HEK293 (cell line): ENCODE measurements around the gene CLEC4G.

Experiments used
- CTCF ChIA-PET: fragments of 350-600 bp; formaldehyde crosslinking; extraction: SDS; loops from one replicate; lab custom pipeline; 2021; ENCODE audit warnings: antibody characterized with exemption; lab: Yijun Ruan, JAX
- POLR2A ChIA-PET: fragments of 300-600 bp; formaldehyde crosslinking; extraction: SDS; loops from one replicate; lab custom pipeline; 2020; ENCODE audit warnings: antibody characterized with exemption, inconsistent platforms; lab: Yijun Ruan, JAX
- H3K27ac ChIP-seq: fragments of 200-500 bp; sonication (Bioruptor generic); 2 replicates; pipeline ENCODE4 v1.5.1; 2014; ENCODE audit warnings: low read depth, low read length, control low read depth, inconsistent platforms; ENCODE audit errors: extremely low read depth
- H3K36me3 ChIP-seq, 2 experiments: fragments of 200-500 bp in 1 of 2; sonication (Bioruptor generic) in 1 of 2; 1 replicate in 1 of 2; 2 replicates in 1 of 2; pipeline ENCODE4 v1.5.1; 2014 to 2017; ENCODE audit warnings: inconsistent platforms in 2 of 2, low read length in 2 of 2; ENCODE audit not compliant: control insufficient read depth in 2 of 2, insufficient read depth in 1 of 2
- H3K4me1 ChIP-seq: fragments of 200-500 bp; sonication (Bioruptor generic); 2 replicates; pipeline ENCODE4 v1.5.1; 2014; ENCODE audit warnings: mild to moderate bottlenecking, low read length, inconsistent platforms; ENCODE audit not compliant: control insufficient read depth, insufficient read depth
- H3K4me3 ChIP-seq: 2 replicates; pipeline ENCODE4 v1.5.1; 2011; ENCODE audit warnings: low read depth, mild to moderate bottlenecking, control low read depth, low read length, moderate library complexity
- H3K9me3 ChIP-seq: fragments of 200-500 bp; sonication (Bioruptor generic); 2 replicates; pipeline ENCODE4 v1.5.1; 2014; ENCODE audit warnings: low read depth, low read length, inconsistent platforms; ENCODE audit not compliant: control insufficient read depth, insufficient read depth
- FEZF1 ChIP-seq: fragments of 450-650 bp; formaldehyde crosslinking; IDR thresholded peaks from 2 replicates; pipeline ENCODE4 v1.5.1; 2016; ENCODE audit warnings: missing biosample characterization, missing genetic modification characterization
- KLF7 ChIP-seq: fragments of 450-650 bp; formaldehyde crosslinking; IDR thresholded peaks from 2 replicates; pipeline ENCODE4 v1.5.1; 2016; ENCODE audit warnings: missing biosample characterization, missing genetic modification characterization, borderline replicate concordance
- SP7 ChIP-seq: fragments of 450-650 bp; formaldehyde crosslinking; IDR thresholded peaks from 2 replicates; pipeline ENCODE4 v1.5.1; 2016; ENCODE audit warnings: missing biosample characterization, missing genetic modification characterization
- TRIM28 ChIP-seq: IDR thresholded peaks from 2 replicates; pipeline ENCODE4 v1.6.1; 2011; ENCODE audit warnings: low read length, control low read depth, borderline replicate concordance
- ZBTB17 ChIP-seq: fragments of 450-650 bp; formaldehyde crosslinking; IDR thresholded peaks from 2 replicates; pipeline ENCODE4 v1.5.1; 2016; ENCODE audit warnings: missing biosample characterization, missing genetic modification characterization
- ZIC2 ChIP-seq: fragments of 450-650 bp; formaldehyde crosslinking; IDR thresholded peaks from 2 replicates; pipeline ENCODE4 v1.5.1; 2016; ENCODE audit warnings: missing biosample characterization, missing genetic modification characterization
- ZNF138 ChIP-seq: fragments of 450-650 bp; formaldehyde crosslinking; IDR thresholded peaks from 2 replicates; pipeline ENCODE4 v1.5.1; 2016; ENCODE audit warnings: missing biosample characterization, missing genetic modification characterization, borderline replicate concordance
- ZNF140 ChIP-seq: fragments of 450-650 bp; formaldehyde crosslinking; IDR thresholded peaks from 2 replicates; pipeline ENCODE4 v1.5.1; 2016; ENCODE audit warnings: missing biosample characterization, missing genetic modification characterization
- ZNF24 ChIP-seq: fragments of 450-650 bp; formaldehyde crosslinking; IDR thresholded peaks from 2 replicates; pipeline ENCODE4 v1.5.1; 2016; ENCODE audit warnings: missing biosample characterization, missing genetic modification characterization
- ZNF274 ChIP-seq, 2 experiments: fragments of 200-500 bp in 1 of 2; fragments of 450-650 bp in 1 of 2; sonication (Bioruptor generic) in 1 of 2; formaldehyde crosslinking in 1 of 2; IDR thresholded peaks; 2 replicates each; pipeline versions ENCODE4 v1.5.1 to v1.6.1; 2014 to 2016; ENCODE audit warnings: borderline replicate concordance in 1 of 2, inconsistent platforms in 1 of 2, low read length in 1 of 2, missing biosample characterization in 1 of 2, missing genetic modification characterization in 1 of 2
- ZNF335 ChIP-seq: fragments of 450-650 bp; formaldehyde crosslinking; conservative IDR thresholded peaks from 2 replicates; pipeline ENCODE4 v1.5.1; 2016; ENCODE audit warnings: missing biosample characterization, missing genetic modification characterization
- ZNF544 ChIP-seq: fragments of 450-650 bp; formaldehyde crosslinking; IDR thresholded peaks from 2 replicates; pipeline ENCODE4 v1.5.0; 2017; ENCODE audit warnings: missing biosample characterization, missing genetic modification characterization
- ZNF555 ChIP-seq: fragments of 450-650 bp; formaldehyde crosslinking; conservative IDR thresholded peaks from 2 replicates; pipeline ENCODE4 v1.5.1; 2017; ENCODE audit warnings: missing biosample characterization, mild to moderate bottlenecking, missing genetic modification characterization, inconsistent platforms
- ZNF558 ChIP-seq: fragments of 450-650 bp; formaldehyde crosslinking; IDR thresholded peaks from 2 replicates; pipeline ENCODE4 v1.5.1; 2016; ENCODE audit warnings: missing biosample characterization, missing genetic modification characterization
- ZNF561 ChIP-seq: fragments of 450-650 bp; IDR thresholded peaks from 2 replicates; pipeline ENCODE4 v1.5.1; 2018; ENCODE audit warnings: missing biosample characterization, missing genetic modification characterization, borderline replicate concordance
- ZNF768 ChIP-seq: fragments of 450-650 bp; formaldehyde crosslinking; IDR thresholded peaks from 2 replicates; pipeline ENCODE4 v1.5.1; 2018; ENCODE audit warnings: missing biosample characterization, mild to moderate bottlenecking, missing genetic modification characterization
- ZNF777 ChIP-seq: fragments of 450-650 bp; formaldehyde crosslinking; IDR thresholded peaks from 2 replicates; pipeline ENCODE4 v1.5.1; 2017; ENCODE audit warnings: missing biosample characterization, missing genetic modification characterization, borderline replicate concordance
- ZNF792 ChIP-seq: fragments of 450-650 bp; formaldehyde crosslinking; IDR thresholded peaks from 2 replicates; pipeline ENCODE4 v1.5.1; 2016; ENCODE audit warnings: missing biosample characterization, missing genetic modification characterization
- ZSCAN16 ChIP-seq: fragments of 450-650 bp; formaldehyde crosslinking; IDR thresholded peaks from 2 replicates; pipeline ENCODE4 v1.5.1; 2016; ENCODE audit warnings: missing biosample characterization, missing genetic modification characterization
- TF ChIP-seq, protein P1 (sequence below): fragments of 450-650 bp; formaldehyde crosslinking; conservative IDR thresholded peaks from 2 replicates; pipeline ENCODE4 v1.5.1; 2016; ENCODE audit warnings: low read depth, missing biosample characterization, missing genetic modification characterization
- TF ChIP-seq, protein P2 (sequence below): fragments of 450-650 bp; IDR thresholded peaks from 2 replicates; pipeline ENCODE4 v1.5.1; 2018; ENCODE audit warnings: missing biosample characterization, missing genetic modification characterization
- TF ChIP-seq, protein P3 (sequence below): fragments of 450-650 bp; formaldehyde crosslinking; IDR thresholded peaks from 2 replicates; pipeline ENCODE4 v1.5.1; 2017; ENCODE audit warnings: missing biosample characterization, missing genetic modification characterization

The CLEC4G gene

DNA sequence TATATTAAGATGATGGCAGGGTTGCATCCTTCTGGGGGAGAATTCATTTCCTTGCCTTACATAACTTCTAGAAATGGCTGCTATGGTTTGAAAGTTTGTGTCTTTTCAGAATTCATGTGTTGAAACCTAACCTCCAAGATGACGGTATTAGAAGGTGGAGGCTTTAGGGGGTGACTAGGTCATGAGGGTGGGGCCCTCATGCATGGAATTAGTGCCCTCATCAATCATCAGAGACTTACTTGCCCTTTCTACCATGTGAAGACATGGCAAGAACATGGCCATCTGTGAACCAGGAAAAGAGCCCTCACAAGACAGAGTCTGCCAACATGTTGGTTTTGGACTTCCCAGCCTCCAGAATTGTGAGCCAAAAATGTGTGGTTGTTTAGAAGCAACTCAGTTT is 15.1 kb downstream of the CLEC4G start:
- H3K4me1 ChIP-seq, result no peaks in the 10 kb centered on the region
- no peak for TF ChIP-seq ZNF335 (tag by site-specific recombination)
- TF ChIP-seq ZNF140 (tag by site-specific recombination), result no peak
- no peak for TF ChIP-seq ZNF768 (tag by site-specific recombination)
- no peak for TF ChIP-seq KLF7
- TF ChIP-seq ZNF138, result no peak
- TF ChIP-seq FEZF1 (tag by site-specific recombination), result no peak
- no peak for TF ChIP-seq ZNF274 (IDR thresholded peaks at IDR 0.05; ENCODE audit: low read length)
- no peak for TF ChIP-seq ZNF274 (tag by site-specific recombination; IDR thresholded peaks at IDR 0.05; ENCODE audit: borderline replicate concordance)
- no peak for TF ChIP-seq ZNF555 (tag by site-specific recombination)
- TF ChIP-seq, protein P1, sequence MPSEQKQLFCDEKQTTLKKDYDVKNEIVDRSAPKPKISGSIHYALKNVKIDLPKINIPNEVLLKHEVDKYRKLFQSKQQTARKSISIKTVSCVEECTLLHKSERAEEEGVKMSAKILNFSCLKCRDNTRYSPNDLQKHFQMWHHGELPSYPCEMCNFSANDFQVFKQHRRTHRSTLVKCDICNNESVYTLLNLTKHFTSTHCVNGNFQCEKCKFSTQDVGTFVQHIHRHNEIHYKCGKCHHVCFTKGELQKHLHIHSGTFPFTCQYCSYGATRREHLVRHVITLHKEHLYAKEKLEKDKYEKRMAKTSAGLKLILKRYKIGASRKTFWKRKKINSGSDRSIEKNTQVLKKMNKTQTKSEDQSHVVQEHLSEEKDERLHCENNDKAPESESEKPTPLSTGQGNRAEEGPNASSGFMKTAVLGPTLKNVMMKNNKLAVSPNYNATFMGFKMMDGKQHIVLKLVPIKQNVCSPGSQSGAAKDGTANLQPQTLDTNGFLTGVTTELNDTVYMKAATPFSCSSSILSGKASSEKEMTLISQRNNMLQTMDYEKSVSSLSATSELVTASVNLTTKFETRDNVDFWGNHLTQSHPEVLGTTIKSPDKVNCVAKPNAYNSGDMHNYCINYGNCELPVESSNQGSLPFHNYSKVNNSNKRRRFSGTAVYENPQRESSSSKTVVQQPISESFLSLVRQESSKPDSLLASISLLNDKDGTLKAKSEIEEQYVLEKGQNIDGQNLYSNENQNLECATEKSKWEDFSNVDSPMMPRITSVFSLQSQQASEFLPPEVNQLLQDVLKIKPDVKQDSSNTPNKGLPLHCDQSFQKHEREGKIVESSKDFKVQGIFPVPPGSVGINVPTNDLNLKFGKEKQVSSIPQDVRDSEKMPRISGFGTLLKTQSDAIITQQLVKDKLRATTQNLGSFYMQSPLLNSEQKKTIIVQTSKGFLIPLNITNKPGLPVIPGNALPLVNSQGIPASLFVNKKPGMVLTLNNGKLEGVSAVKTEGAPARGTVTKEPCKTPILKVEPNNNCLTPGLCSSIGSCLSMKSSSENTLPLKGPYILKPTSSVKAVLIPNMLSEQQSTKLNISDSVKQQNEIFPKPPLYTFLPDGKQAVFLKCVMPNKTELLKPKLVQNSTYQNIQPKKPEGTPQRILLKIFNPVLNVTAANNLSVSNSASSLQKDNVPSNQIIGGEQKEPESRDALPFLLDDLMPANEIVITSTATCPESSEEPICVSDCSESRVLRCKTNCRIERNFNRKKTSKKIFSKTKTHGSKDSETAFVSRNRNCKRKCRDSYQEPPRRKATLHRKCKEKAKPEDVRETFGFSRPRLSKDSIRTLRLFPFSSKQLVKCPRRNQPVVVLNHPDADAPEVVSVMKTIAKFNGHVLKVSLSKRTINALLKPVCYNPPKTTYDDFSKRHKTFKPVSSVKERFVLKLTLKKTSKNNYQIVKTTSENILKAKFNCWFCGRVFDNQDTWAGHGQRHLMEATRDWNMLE (tag by site-specific recombination), result no peak
- TF ChIP-seq ZNF544 (tag by site-specific recombination), result no peak
- TF ChIP-seq ZNF558, result no peak
- no peak for TF ChIP-seq ZNF561
- H3K4me3 ChIP-seq, result no peak overlapping the region
- no peaks in the 10 kb centered on the region for H3K9me3 ChIP-seq
- CTCF ChIA-PET, result no interaction called here
- POLR2A ChIA-PET, result interaction anchor here (0.6 kb wide), 1 partner anchor 150 kb away, joined by 4 read pairs; no protein-coding TSS in a partner anchor
- H3K27ac ChIP-seq, result no peak overlapping the region
- no peaks in the 10 kb centered on the region for H3K36me3 ChIP-seq

DNA sequence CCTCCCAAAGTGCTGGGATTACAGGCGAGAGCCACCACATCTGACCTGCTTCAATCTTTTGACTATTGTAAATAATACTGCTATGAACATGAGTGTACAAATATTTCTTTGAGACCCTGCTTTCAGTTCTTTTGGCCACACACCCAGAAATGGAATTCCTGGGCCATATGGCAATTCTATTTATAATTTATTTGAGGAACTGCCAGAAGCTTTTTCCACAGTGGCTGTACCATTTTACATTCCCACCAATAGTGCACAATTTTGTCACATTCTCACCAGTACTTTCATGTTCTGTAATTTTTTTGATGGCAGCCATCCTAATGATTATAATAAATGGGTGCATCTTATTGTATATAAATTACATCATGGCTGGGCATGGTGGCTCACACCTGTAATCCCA is 16.2 kb downstream of the CLEC4G start:
- no peaks in the 10 kb centered on the region for H3K9me3 ChIP-seq
- no peaks in the 10 kb centered on the region for H3K4me1 ChIP-seq
- POLR2A ChIA-PET, result no interaction called here
- CTCF ChIA-PET, result no interaction called here
- no peak overlapping the region for H3K27ac ChIP-seq
- no peaks in the 10 kb centered on the region for H3K36me3 ChIP-seq
- no peak for TF ChIP-seq KLF7
- no peak for TF ChIP-seq ZNF777 (tag by site-specific recombination)
- no peak for TF ChIP-seq TRIM28
- TF ChIP-seq, protein P2, sequence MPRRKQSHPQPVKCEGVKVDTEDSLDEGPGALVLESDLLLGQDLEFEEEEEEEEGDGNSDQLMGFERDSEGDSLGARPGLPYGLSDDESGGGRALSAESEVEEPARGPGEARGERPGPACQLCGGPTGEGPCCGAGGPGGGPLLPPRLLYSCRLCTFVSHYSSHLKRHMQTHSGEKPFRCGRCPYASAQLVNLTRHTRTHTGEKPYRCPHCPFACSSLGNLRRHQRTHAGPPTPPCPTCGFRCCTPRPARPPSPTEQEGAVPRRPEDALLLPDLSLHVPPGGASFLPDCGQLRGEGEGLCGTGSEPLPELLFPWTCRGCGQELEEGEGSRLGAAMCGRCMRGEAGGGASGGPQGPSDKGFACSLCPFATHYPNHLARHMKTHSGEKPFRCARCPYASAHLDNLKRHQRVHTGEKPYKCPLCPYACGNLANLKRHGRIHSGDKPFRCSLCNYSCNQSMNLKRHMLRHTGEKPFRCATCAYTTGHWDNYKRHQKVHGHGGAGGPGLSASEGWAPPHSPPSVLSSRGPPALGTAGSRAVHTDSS (tag by site-specific recombination), result no peak
- TF ChIP-seq ZSCAN16 (tag by site-specific recombination), result no peak
- no peak for TF ChIP-seq SP7 (tag by site-specific recombination)
- TF ChIP-seq ZNF24 (tag by site-specific recombination), result no peak
- no peak for TF ChIP-seq ZBTB17 (tag by site-specific recombination)
- TF ChIP-seq ZIC2 (tag by site-specific recombination), result no peak
- TF ChIP-seq ZNF138, result no peak
- TF ChIP-seq, protein P3, sequence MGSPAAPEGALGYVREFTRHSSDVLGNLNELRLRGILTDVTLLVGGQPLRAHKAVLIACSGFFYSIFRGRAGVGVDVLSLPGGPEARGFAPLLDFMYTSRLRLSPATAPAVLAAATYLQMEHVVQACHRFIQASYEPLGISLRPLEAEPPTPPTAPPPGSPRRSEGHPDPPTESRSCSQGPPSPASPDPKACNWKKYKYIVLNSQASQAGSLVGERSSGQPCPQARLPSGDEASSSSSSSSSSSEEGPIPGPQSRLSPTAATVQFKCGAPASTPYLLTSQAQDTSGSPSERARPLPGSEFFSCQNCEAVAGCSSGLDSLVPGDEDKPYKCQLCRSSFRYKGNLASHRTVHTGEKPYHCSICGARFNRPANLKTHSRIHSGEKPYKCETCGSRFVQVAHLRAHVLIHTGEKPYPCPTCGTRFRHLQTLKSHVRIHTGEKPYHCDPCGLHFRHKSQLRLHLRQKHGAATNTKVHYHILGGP (tag by site-specific recombination), result no peak
- no peak for TF ChIP-seq ZNF792 (tag by site-specific recombination)
- H3K4me3 ChIP-seq, result no peak overlapping the region
